HCT116 (cell line): ENCODE results near the gene SPSB4. TPM values are rescaled to one million over a fixed set of nuclear protein-coding genes. Genes with fewer than 3 reads are reported as not detected.

Experiments
- ATAC-seq: fragments of 200-7000 bp; cut with Tn5 transposase; 2 replicates; pipeline ENCODE4 v1.9.1; 2020; ENCODE audit warnings: mild to moderate bottlenecking, moderate library complexity
- BruUV-seq: library from RNA; stranded (reverse); fragments of 400-500 nt; replicated peaks from 2 replicates; lab custom pipeline; 2021; lab: Mats Ljungman, UMichigan
- CTCF ChIA-PET: fragments of 300-600 bp; sonication (Branson Sonifier 250); formaldehyde crosslinking; loops from one replicate; lab custom pipeline; 2021; ENCODE audit warnings: antibody characterized with exemption; lab: Charles Lee
- POLR2A ChIA-PET: fragments of 300-600, 350-600 bp; sonication (Branson Sonifier 250); formaldehyde crosslinking; loops from one replicate; lab custom pipeline; 2021; ENCODE audit warnings: antibody characterized with exemption; lab: Charles Lee
- RAD21 ChIA-PET, 2 experiments: fragments of 300-600 bp; sonication (Branson Sonifier 250); formaldehyde crosslinking; loops; one replicate each; lab custom pipeline; 2023; ENCODE audit warnings: low total read pairs in 2 of 2; ENCODE audit not compliant: uncharacterized antibody in 2 of 2, unreplicated experiment in 2 of 2, low non-redundant PET in 1 of 2; lab: Charles Lee
- DNase-seq: peaks from one replicate; pipeline ENCODE4 v3.0.0-alpha.2; 2010; ENCODE audit warnings: low read depth, low spot score
- H2AFZ ChIP-seq: fragments of 200-600 bp; shearing (Covaris generic), sonication (generic); 2 replicates; pipeline ENCODE4 v1.6.1; 2017; ENCODE audit warnings: low read depth, mixed run types, mixed read lengths, antibody characterized with exemption, low read length; ENCODE audit not compliant: poor library complexity, severe bottlenecking
- H3K27ac ChIP-seq: 2 replicates; pipeline ENCODE4 v1.5.1; 2012; ENCODE audit warnings: low read depth, low read length
- H3K27me3 ChIP-seq: fragments of 200-600 bp; sonication (generic); 2 replicates; pipeline ENCODE4 v1.6.1; 2016; ENCODE audit warnings: mixed run types, low read length, mixed read lengths; ENCODE audit not compliant: insufficient read depth
- H3K36me3 ChIP-seq, 2 experiments: fragments of 200-500 bp in 1 of 2; fragments of 200-600 bp in 1 of 2; sonication (Bioruptor generic) in 1 of 2; sonication (generic) in 1 of 2; 2 replicates each; pipeline versions ENCODE4 v1.5.1 to v1.6.1; 2014 to 2016; ENCODE audit warnings: low read length in 2 of 2, inconsistent platforms in 1 of 2, mixed read lengths in 1 of 2, mixed run types in 1 of 2; ENCODE audit not compliant: insufficient read depth in 2 of 2, control insufficient read depth in 1 of 2
- H3K4me1 ChIP-seq, 2 experiments: fragments of 200-600 bp in 1 of 2; sonication (generic) in 1 of 2; 2 replicates each; pipeline versions ENCODE4 v1.5.1 to v1.6.1; 2012 to 2017; ENCODE audit warnings: low read length in 2 of 2, inconsistent platforms in 1 of 2, mild to moderate bottlenecking in 1 of 2, mixed read lengths in 1 of 2, mixed run types in 1 of 2, moderate library complexity in 1 of 2; ENCODE audit not compliant: insufficient read depth in 2 of 2, control insufficient read depth in 1 of 2
- H3K4me2 ChIP-seq: fragments of 200-600 bp; sonication (generic); 2 replicates; pipeline ENCODE4 v1.6.1; 2017; ENCODE audit warnings: mixed run types, low read length, mixed read lengths
- H3K4me3 ChIP-seq, 2 experiments: fragments of 200-600 bp in 1 of 2; sonication (generic) in 1 of 2; replicated peaks in 1 of 2; 2 replicates each; pipeline ENCODE4 v1.5.1; 2011 to 2016; ENCODE audit warnings: low read length in 2 of 2, control low read depth in 1 of 2, low read depth in 1 of 2, mild to moderate bottlenecking in 1 of 2, mixed read lengths in 1 of 2, mixed run types in 1 of 2
- H3K79me2 ChIP-seq: fragments of 200-600 bp; sonication (generic); 2 replicates; pipeline ENCODE4 v1.6.1; 2017; ENCODE audit warnings: mild to moderate bottlenecking, mixed run types, low read length, moderate library complexity, mixed read lengths; ENCODE audit not compliant: insufficient read depth
- H3K9ac ChIP-seq: fragments of 200-600 bp; sonication (generic); 2 replicates; pipeline ENCODE4 v1.6.1; 2016; ENCODE audit warnings: low read length, mixed read lengths
- H3K9me2 ChIP-seq: fragments of 200-600 bp; sonication (generic), shearing (Covaris generic); 2 replicates; pipeline ENCODE4 v1.6.1; 2017; ENCODE audit warnings: mixed run types, mild to moderate bottlenecking, moderate library complexity; ENCODE audit not compliant: insufficient read depth
- H3K9me3 ChIP-seq, 2 experiments: fragments of 200-500 bp in 1 of 2; fragments of 200-600 bp in 1 of 2; sonication (Bioruptor generic) in 1 of 2; sonication (generic) in 1 of 2; 2 replicates each; pipeline ENCODE4 v1.6.1; 2014 to 2017; ENCODE audit warnings: low read length in 2 of 2, mixed read lengths in 2 of 2, inconsistent platforms in 1 of 2, low read depth in 1 of 2, mild to moderate bottlenecking in 1 of 2, mixed run types in 1 of 2, moderate library complexity in 1 of 2; ENCODE audit not compliant: control insufficient read depth in 1 of 2, insufficient read depth in 1 of 2
- H4K20me1 ChIP-seq: fragments of 200-600 bp; sonication (generic), shearing (Covaris generic); 2 replicates; pipeline ENCODE4 v1.6.1; 2017; ENCODE audit warnings: mixed run types, mild to moderate bottlenecking, moderate library complexity; ENCODE audit not compliant: insufficient read depth
- POLR2AphosphoS5 ChIP-seq: IDR thresholded peaks from 2 replicates; pipeline ENCODE4 v1.6.1; 2011; ENCODE audit warnings: mild to moderate bottlenecking, low read depth, low read length, moderate library complexity
- SIN3A ChIP-seq: IDR thresholded peaks from 2 replicates; pipeline ENCODE4 v1.6.1; 2012; ENCODE audit warnings: low read depth
- SRF ChIP-seq: IDR thresholded peaks from 2 replicates; pipeline ENCODE4 v1.6.1; 2012; ENCODE audit warnings: low read depth
- TCF7L2 ChIP-seq: IDR thresholded peaks from 2 replicates; pipeline ENCODE4 v1.7.0; 2011; ENCODE audit warnings: borderline replicate concordance, inconsistent platforms; ENCODE audit not compliant: insufficient read depth, insufficient read length; ENCODE audit errors: extremely low read depth
- YY1 ChIP-seq: IDR thresholded peaks from 2 replicates; pipeline ENCODE4 v1.6.1; 2011; ENCODE audit warnings: low read length, low read depth, moderate library complexity, mild to moderate bottlenecking; ENCODE audit not compliant: insufficient replicate concordance; ENCODE audit errors: extremely low read depth
- ZFX ChIP-seq: fragments of 450-650 bp; IDR thresholded peaks from 2 replicates; pipeline ENCODE4 v1.6.1; 2017
- intact Hi-C: fragments of 100-400 bp; cut with micrococcal nuclease; formaldehyde crosslinking; loops from 2 replicates; pipeline ENCODE4 v1.10.0; 2022
- total RNA-seq: library from RNA; stranded (reverse); gene quantifications from one replicate; pipeline ENCODE4 v1.2.1, GENCODE V29; 2021; ENCODE audit not compliant: unreplicated experiment
- TF ChIP-seq, protein P1 (sequence below): IDR thresholded peaks from 2 replicates; pipeline ENCODE4 v1.6.1; 2012
- TF ChIP-seq, protein P2 (sequence below), 3 experiments: fragments of 200-600 bp in 1 of 3; sonication (generic) in 1 of 3; IDR thresholded peaks in 2 of 3; conservative IDR thresholded peaks in 1 of 3; 2 replicates each; pipeline ENCODE4 v1.5.1; 2012 to 2017; ENCODE audit warnings: low read depth in 2 of 3, low read length in 2 of 3, antibody characterized with exemption in 1 of 3, borderline replicate concordance in 1 of 3, control low read depth in 1 of 3, mild to moderate bottlenecking in 1 of 3, mixed read lengths in 1 of 3, mixed run types in 1 of 3, moderate library complexity in 1 of 3; ENCODE audit not compliant: insufficient read depth in 1 of 3
- TF ChIP-seq, protein P3 (sequence below): IDR thresholded peaks from 2 replicates; pipeline ENCODE4 v1.6.1; 2012

The SPSB4 gene
- total RNA-seq, 1 experiment from 2014 or later = 0.57 TPM

DNA sequence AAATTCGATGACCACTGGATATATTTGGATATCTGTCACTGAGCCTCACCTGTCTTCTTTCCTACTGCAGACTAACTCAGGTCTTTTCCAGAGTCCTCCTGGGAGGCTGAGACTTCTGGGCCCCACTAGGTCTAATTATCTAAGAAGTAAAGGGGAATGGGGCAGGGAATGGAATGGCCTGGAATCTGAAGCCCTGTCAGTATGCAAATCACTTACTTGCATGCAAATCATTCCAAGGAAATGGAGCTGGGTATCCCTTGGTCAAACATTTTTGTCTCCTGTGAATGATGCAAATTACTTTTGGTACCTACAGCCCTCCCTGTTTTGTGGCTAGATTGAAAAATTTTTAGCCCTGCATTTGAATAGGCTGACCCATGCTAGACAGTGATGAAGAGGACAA is 5.3 kb upstream of the SPSB4 start:
- Histone ChIP-seq H3K9me2 (no peaks in the 10 kb centered on the region), H2AFZ (no peak overlapping the region), H3K4me2 (no peak overlapping the region), H3K9me3 (no peaks in the 10 kb centered on the region), H3K4me3 (no peak overlapping the region), H4K20me1 (no peaks in the 10 kb centered on the region), H3K9ac (no peak overlapping the region), H3K4me1 (peaks cover 0 to 6% of the 10 kb centered on the region in 2 experiments; a peak in 3 of 4 replicates), H3K36me3 (no peaks in the 10 kb centered on the region), H3K79me2 (no peaks in the 10 kb centered on the region), H3K27me3 (peaks cover 32% of the 10 kb centered on the region), H3K27ac (no peak overlapping the region)
- ChIA-PET CTCF (no interaction called here), POLR2A (no interaction called here), RAD21 (no interaction called here)
- TF ChIP-seq, protein P1, sequence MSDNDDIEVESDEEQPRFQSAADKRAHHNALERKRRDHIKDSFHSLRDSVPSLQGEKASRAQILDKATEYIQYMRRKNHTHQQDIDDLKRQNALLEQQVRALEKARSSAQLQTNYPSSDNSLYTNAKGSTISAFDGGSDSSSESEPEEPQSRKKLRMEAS = no peak
- TF ChIP-seq SRF (no peak), YY1 (no peak), ZFX (no peak), TCF7L2 (no peak), SIN3A (no peak), POLR2AphosphoS5 (no peak)
- TF ChIP-seq, protein P2, sequence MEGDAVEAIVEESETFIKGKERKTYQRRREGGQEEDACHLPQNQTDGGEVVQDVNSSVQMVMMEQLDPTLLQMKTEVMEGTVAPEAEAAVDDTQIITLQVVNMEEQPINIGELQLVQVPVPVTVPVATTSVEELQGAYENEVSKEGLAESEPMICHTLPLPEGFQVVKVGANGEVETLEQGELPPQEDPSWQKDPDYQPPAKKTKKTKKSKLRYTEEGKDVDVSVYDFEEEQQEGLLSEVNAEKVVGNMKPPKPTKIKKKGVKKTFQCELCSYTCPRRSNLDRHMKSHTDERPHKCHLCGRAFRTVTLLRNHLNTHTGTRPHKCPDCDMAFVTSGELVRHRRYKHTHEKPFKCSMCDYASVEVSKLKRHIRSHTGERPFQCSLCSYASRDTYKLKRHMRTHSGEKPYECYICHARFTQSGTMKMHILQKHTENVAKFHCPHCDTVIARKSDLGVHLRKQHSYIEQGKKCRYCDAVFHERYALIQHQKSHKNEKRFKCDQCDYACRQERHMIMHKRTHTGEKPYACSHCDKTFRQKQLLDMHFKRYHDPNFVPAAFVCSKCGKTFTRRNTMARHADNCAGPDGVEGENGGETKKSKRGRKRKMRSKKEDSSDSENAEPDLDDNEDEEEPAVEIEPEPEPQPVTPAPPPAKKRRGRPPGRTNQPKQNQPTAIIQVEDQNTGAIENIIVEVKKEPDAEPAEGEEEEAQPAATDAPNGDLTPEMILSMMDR (IDR thresholded peaks at IDR 0.05 in 2 of 3, conservative IDR thresholded peaks at IDR 0.05 in 1 of 3; ENCODE audit: borderline replicate concordance in 1 of 3, insufficient read depth in 1 of 3, low read depth in 2 of 3, low read length in 2 of 3) = no peak
- TF ChIP-seq, protein P3, sequence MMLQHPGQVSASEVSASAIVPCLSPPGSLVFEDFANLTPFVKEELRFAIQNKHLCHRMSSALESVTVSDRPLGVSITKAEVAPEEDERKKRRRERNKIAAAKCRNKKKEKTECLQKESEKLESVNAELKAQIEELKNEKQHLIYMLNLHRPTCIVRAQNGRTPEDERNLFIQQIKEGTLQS = no peak
- intact Hi-C loops = loop anchor here (1.0 kb wide), 1 partner anchor 12 kb away; no protein-coding TSS in a partner anchor
- ATAC-seq (no peak), DNase-seq (no peak)
- no TSS peak for BruUV-seq
